Measurements from ENCODE around the gene USH2A.

DNA sequence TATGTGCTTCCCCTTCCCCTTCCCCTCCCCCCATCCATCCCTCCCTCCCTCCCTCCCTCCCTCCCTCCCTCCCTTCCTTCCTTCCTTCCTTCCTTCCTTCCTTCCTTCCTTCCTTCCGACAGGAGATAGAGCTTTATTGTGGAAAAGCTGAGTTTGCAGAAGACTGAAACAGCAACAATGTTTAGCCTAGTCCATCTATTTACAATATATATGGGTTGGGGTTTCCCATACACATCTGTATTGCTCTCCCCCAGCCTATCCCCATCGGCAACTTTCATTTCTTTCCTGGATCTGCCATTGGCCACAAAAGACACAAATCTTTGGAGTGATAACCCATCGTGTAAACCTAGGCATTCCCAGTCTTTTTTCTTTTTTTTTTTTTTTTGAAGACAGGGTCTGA is 222.3 kb downstream of the USH2A start:
- TF ChIP-seq POLR2A (IDR thresholded peaks at IDR 0.05; ENCODE audit: low read depth, low read length) (no peak), POLR2AphosphoS5 (IDR thresholded peaks at IDR 0.05; ENCODE audit: low read depth, low read length) (no peak)
